Type B pancreatic cell (in vitro differentiated cells): Measurements from ENCODE around the gene ACSS3. TPM values are rescaled to one million over a fixed set of nuclear protein-coding genes. Genes with fewer than 3 reads are reported as not detected.

Source experiments
- DNase-seq: peaks from one replicate; pipeline ENCODE4 v3.0.0; 2021; ENCODE audit warnings: mixed read lengths; ENCODE audit not compliant: unreplicated experiment; ENCODE audit errors: extremely low spot score
- H3K27ac Mint-ChIP-seq: 2 replicates; pipeline ENCODE4 v1.8.0; 2021; ENCODE audit warnings: mild to moderate bottlenecking, mixed read lengths
- H3K27me3 Mint-ChIP-seq: 2 replicates; pipeline ENCODE4 v1.8.0; 2021; ENCODE audit warnings: mixed read lengths
- H3K36me3 Mint-ChIP-seq: 2 replicates; pipeline ENCODE4 v1.8.0; 2021; ENCODE audit warnings: mixed read lengths
- H3K4me1 Mint-ChIP-seq: one replicate; pipeline ENCODE4 v1.8.0; 2021; ENCODE audit warnings: mixed read lengths; ENCODE audit not compliant: unreplicated experiment
- H3K4me3 Mint-ChIP-seq: 2 replicates; pipeline ENCODE4 v1.8.0; 2021; ENCODE audit warnings: mild to moderate bottlenecking, mixed read lengths
- H3K9me3 Mint-ChIP-seq: 2 replicates; pipeline ENCODE4 v1.8.0; 2021; ENCODE audit warnings: mixed read lengths
- CTCF ChIP-seq: fragments of 200-600 bp; sonication (generic); conservative IDR thresholded peaks from 2 replicates; pipeline ENCODE4 v1.5.0; 2021; ENCODE audit warnings: antibody characterized with exemption, mild to moderate bottlenecking
- total RNA-seq: library from RNA; stranded (reverse); gene quantifications from 2 replicates; pipeline ENCODE4 v1.2.1, GENCODE V29; 2021; ENCODE audit warnings: low replicate concordance

ACSS3 gene
- total RNA-seq, 1 donor from 2014 or later, result 28.0 TPM

GRCh38 chr12:81203671-81204204, 125.9 kb downstream of the ACSS3 start:
- no peak for TF ChIP-seq CTCF
- H3K27ac Mint-ChIP-seq, result no peak overlapping the region
- no peak overlapping the region for H3K4me3 Mint-ChIP-seq
- no peaks in the 10 kb centered on the region for H3K9me3 Mint-ChIP-seq
- H3K4me1 Mint-ChIP-seq, result peaks cover 30% of the 10 kb centered on the region
- DNase-seq, result no peak
- H3K36me3 Mint-ChIP-seq, result peaks cover 4% of the 10 kb centered on the region
- H3K27me3 Mint-ChIP-seq, result no peaks in the 10 kb centered on the region

DNA sequence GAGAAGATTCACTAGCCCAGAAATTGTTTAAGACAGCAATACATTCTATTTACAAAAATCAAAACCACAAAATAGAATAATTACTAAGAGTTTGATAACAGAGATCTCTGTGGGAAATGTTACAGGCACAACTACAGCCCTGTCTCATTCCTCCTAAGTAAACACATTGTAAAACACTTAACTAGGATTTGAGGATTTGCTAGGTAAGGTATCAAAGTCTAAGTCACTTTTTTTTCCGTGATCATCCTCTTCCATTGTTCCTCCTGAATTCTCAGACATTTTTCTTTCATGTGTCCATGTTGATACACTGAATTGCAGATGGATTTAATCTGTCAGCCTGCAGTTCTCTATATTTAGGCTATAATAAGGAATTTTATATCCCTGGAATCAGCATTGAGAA, 127.5 kb downstream of the ACSS3 start:
- H3K4me3 Mint-ChIP-seq, result no peak overlapping the region
- no peak overlapping the region for H3K27ac Mint-ChIP-seq
- H3K4me1 Mint-ChIP-seq, result peaks cover 39% of the 10 kb centered on the region
- H3K36me3 Mint-ChIP-seq, result peaks cover 4% of the 10 kb centered on the region
- H3K9me3 Mint-ChIP-seq, result no peaks in the 10 kb centered on the region
- no peak for DNase-seq
- no peaks in the 10 kb centered on the region for H3K27me3 Mint-ChIP-seq
- TF ChIP-seq CTCF, result no peak

DNA sequence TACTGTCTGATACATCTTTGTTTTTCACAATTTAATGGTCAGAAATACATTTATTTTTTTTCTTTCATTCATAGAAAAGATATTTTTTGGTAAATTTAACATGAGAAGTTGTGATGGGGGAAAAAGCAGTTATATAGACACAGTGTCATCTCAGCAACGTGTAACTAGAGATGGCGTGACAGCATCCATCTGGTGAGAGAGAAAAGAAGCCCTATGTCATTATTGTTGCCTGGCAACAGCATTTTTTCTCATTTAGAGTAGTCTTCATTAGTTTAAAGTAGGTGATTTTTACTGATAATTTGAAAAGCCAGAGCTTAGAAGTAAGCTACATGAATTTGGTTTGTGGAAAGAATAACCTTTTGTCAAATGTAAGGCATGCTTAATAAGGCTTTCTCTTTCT, 128.6 kb downstream of the ACSS3 start:
- no peak for TF ChIP-seq CTCF
- peaks cover 39% of the 10 kb centered on the region for H3K4me1 Mint-ChIP-seq

DNA sequence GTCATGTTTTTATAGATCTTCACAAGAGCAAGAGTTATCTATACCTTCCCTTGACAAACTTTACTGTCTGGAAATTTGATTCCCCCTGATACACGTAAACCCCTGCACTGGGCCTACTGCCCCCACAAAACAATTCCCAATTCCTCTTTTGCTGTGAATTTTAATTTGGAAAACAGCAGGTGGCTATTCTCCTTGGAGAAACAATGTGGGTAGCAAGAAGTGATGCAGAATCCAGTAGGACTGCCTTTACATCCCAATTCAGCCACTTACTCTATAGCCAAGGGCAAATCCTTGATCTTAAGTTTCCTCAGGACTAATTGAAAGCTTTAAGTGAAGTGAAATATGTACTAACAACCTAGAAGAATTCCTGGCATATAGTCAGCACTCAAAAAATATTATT, 129.3 kb downstream of the ACSS3 start:
- H3K4me3 Mint-ChIP-seq, result no peak overlapping the region
- H3K9me3 Mint-ChIP-seq, result no peaks in the 10 kb centered on the region

More for the DNA sequence above, 128.6 kb downstream of the ACSS3 start:
- Mint-ChIP-seq H3K27me3 (no peaks in the 10 kb centered on the region), H3K36me3 (peaks cover 4% of the 10 kb centered on the region), H3K4me3 (no peak overlapping the region), H3K27ac (peak overlapping the region; percentile 10), H3K9me3 (no peaks in the 10 kb centered on the region)
- no peak for DNase-seq

DNA sequence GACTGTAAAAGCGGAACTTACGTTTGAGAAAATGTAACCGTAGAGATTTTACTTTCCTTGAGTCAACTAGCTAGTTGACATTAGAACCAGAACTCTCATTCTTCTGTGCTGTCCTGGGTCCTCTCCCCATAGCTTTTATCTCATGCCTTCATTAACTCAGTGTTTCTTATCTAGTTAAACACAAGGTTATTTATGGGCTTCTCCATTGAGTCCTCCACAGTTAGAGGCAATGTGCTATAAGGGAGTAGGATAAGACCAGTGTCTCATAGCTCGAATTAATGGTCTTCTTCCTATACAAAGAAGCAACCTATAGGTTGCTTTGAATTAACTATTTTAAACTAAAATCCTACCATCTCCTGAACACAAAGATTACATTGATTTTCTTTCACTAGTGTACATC, 129.8 kb downstream of the ACSS3 start:
- H3K27ac Mint-ChIP-seq, result peak overlapping the region; percentile 2
- no peaks in the 10 kb centered on the region for H3K27me3 Mint-ChIP-seq
- H3K36me3 Mint-ChIP-seq, result no peaks in the 10 kb centered on the region
- H3K4me3 Mint-ChIP-seq, result no peak overlapping the region
- TF ChIP-seq CTCF, result no peak
- H3K4me1 Mint-ChIP-seq, result peaks cover 39% of the 10 kb centered on the region
- DNase-seq, result no peak
- no peaks in the 10 kb centered on the region for H3K9me3 Mint-ChIP-seq

More for the DNA sequence above, 129.3 kb downstream of the ACSS3 start:
- Mint-ChIP-seq H3K36me3 (no peaks in the 10 kb centered on the region), H3K4me1 (peaks cover 39% of the 10 kb centered on the region), H3K27ac (no peak overlapping the region), H3K27me3 (no peaks in the 10 kb centered on the region)
- TF ChIP-seq CTCF, result no peak
- DNase-seq, result no peak
